GM15510 (cell line): ENCODE measurements around the gene SLITRK2.

Experiments used
- POLR2A ChIP-seq: IDR thresholded peaks from 3 replicates; pipeline ENCODE4 v1.6.1; 2011; ENCODE audit warnings: borderline replicate concordance; ENCODE audit not compliant: insufficient read length; ENCODE audit errors: extremely low read depth

The SLITRK2 gene

GRCh38 chrX:145843146-145843904 lies 25.7 kb downstream of the SLITRK2 start:
- no peak for TF ChIP-seq POLR2A

GRCh38 chrX:145844886-145845285 lies 27.3 kb downstream of the SLITRK2 start:
- no peak for TF ChIP-seq POLR2A

DNA sequence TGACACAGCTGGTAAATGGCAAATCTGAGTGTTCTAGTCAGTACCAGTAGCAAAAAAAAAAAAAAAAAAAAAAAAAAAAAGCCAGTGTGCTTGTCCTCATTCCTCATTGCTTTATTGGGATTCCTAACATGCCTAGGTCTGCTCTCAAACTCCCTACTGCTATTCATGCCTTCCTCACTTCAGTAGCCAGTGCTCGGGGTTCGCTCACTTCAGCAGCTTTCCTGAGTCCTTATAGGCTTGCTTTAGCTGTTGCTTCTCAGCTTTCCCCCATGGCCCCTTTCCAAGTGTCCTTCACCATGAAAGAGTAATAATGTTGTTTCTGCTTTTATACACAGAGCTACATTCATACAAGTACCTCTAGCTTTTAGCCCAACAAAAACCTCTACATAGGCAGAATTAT lies 30.8 kb downstream of the SLITRK2 start:
- no peak for TF ChIP-seq POLR2A

DNA sequence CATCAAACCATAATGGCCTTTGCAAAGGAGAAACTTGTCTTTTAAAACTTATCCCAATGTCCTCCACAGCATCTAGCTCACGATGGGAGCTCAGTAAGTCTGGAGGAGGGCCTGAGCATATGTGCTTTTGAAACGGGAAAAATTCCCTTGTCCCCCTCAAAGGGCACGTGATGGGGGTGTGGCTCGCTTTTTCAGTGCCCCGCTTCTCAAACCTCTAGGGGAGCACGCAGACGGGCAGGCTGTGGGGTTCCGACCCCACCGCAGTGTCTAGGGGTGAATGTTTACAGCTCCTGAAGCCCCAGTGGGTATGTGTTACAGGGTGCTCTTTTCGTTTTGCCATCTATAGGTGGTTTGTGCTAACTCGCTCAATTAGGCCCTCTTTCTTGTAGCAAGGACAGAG lies 31.2 kb downstream of the SLITRK2 start:
- TF ChIP-seq POLR2A = no peak

- no peak for TF ChIP-seq POLR2A
Measured at GRCh38 chrX:145853181-145853580, 35.6 kb downstream of the SLITRK2 start.

GRCh38 chrX:145856181-145856580 lies 38.6 kb downstream of the SLITRK2 start:
- no peak for TF ChIP-seq POLR2A

DNA sequence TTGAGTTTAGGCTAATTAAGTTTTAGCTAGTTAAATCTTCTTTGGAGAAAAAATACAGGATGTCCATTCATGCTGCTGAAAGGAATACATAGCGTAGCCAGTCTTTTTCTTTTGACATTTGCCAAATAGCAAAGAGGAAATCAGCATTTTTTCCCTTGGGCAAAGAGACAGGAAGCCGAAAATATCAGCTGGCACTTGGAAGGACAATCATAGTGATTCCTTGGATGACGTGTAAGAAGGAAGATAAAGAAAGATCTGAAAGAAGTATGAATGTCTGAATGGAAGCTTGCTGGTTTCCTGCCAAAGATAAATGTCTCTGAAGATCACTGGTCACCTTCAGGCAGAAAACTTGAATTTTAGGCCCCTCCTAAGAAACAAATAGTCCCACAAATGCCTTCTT lies 44.2 kb downstream of the SLITRK2 start:
- no peak for TF ChIP-seq POLR2A

GRCh38 chrX:145865082-145865481 lies 47.5 kb downstream of the SLITRK2 start:
- no peak for TF ChIP-seq POLR2A
